GM12878 (cell line): Measurements from ENCODE around the gene UBE2QL1. TPM values are rescaled to one million over a fixed set of nuclear protein-coding genes. Genes with fewer than 3 reads are reported as not detected.

Experiments
- ATAC-seq: fragments of 200-7000 bp; cut with Tn5 transposase; 3 replicates; pipeline ENCODE4 v1.9.1; 2020; ENCODE audit warnings: mild to moderate bottlenecking, moderate library complexity
- BruUV-seq: library from RNA; stranded (reverse); fragments of 400-500 nt; replicated peaks from 2 replicates; lab custom pipeline; 2021; lab: Mats Ljungman, UMichigan
- CTCF ChIA-PET: fragments of 300-600 bp; sonication (Branson Sonifier 250); formaldehyde crosslinking; extraction: SDS; loops from one replicate; lab custom pipeline; 2021; ENCODE audit warnings: inconsistent platforms; lab: Yijun Ruan, JAX
- POLR2A ChIA-PET: fragments of 350-600 bp; formaldehyde crosslinking; extraction: SDS; loops from one replicate; lab custom pipeline; 2021; ENCODE audit warnings: inconsistent platforms; lab: Charles Lee
- RAD21 ChIA-PET: fragments of 300-600 bp; sonication (Branson Sonifier 250); formaldehyde crosslinking; loops from one replicate; lab custom pipeline; 2023; ENCODE audit warnings: antibody characterized with exemption; ENCODE audit not compliant: unreplicated experiment; lab: Charles Lee
- SMC1A ChIA-PET: fragments of 300-600 bp; sonication (Branson Sonifier 250); formaldehyde crosslinking; loops from one replicate; lab custom pipeline; 2023; ENCODE audit not compliant: unreplicated experiment, uncharacterized antibody; lab: Charles Lee
- DNase-seq: peaks from one replicate; pipeline ENCODE4 v3.0.0-alpha.2; 2011; ENCODE audit warnings: low read depth, low spot score
- FAIRE-seq: peaks from 3 replicates; lab custom pipeline; 2011; peaks lifted over from hg19 to GRCh38; lab: Jason Lieb, UNC
- H2AFZ ChIP-seq: 2 replicates; pipeline ENCODE4 v1.6.0; 2011; ENCODE audit warnings: low read depth, low read length, control low read depth; ENCODE audit not compliant: control insufficient read depth
- H3K27ac ChIP-seq: 2 replicates; pipeline ENCODE4 v1.5.1; 2011; ENCODE audit warnings: control low read depth; ENCODE audit not compliant: control insufficient read depth, insufficient read depth
- H3K27me3 ChIP-seq, 2 experiments: replicated peaks in 1 of 2; 2 replicates each; pipeline versions ENCODE4 v1.6.0 to v1.6.1; 2011; ENCODE audit warnings: low read length in 1 of 2; ENCODE audit not compliant: control insufficient read depth in 2 of 2, insufficient read depth in 2 of 2
- H3K36me3 ChIP-seq, 2 experiments: 2 replicates each; pipeline ENCODE4 v1.5.1; 2011; ENCODE audit warnings: low read length in 1 of 2; ENCODE audit not compliant: control insufficient read depth in 2 of 2, insufficient read depth in 2 of 2
- H3K4me1 ChIP-seq: 2 replicates; pipeline ENCODE4 v1.6.1; 2011; ENCODE audit warnings: mild to moderate bottlenecking, low read length, moderate library complexity, mixed read lengths; ENCODE audit not compliant: control insufficient read depth, insufficient read depth
- H3K4me2 ChIP-seq: 2 replicates; pipeline ENCODE4 v1.6.0; 2011; ENCODE audit warnings: control low read depth; ENCODE audit not compliant: control insufficient read depth, insufficient read depth
- H3K4me3 ChIP-seq: fragments of 200-600 bp; sonication (generic); 2 replicates; pipeline ENCODE4 v1.5.1; 2016
- H3K79me2 ChIP-seq: 2 replicates; pipeline ENCODE4 v1.6.0; 2011; ENCODE audit warnings: low read length; ENCODE audit not compliant: control insufficient read depth, insufficient read depth
- H3K9ac ChIP-seq: 2 replicates; pipeline ENCODE4 v1.8.0; 2011; ENCODE audit warnings: low read length, control low read depth, mixed read lengths; ENCODE audit not compliant: control insufficient read depth, insufficient read depth
- H3K9me3 ChIP-seq: replicated peaks from 3 replicates; pipeline ENCODE4 v1.5.1; 2011; ENCODE audit warnings: mild to moderate bottlenecking, low read length; ENCODE audit not compliant: control insufficient read depth, insufficient read depth
- H4K20me1 ChIP-seq: 2 replicates; pipeline ENCODE4 v1.6.0; 2011; ENCODE audit not compliant: control insufficient read depth, insufficient read depth
- ESRRA ChIP-seq: IDR thresholded peaks from 2 replicates; pipeline ENCODE4 v1.6.1; 2012; ENCODE audit warnings: mild to moderate bottlenecking, low read length, improper control_type of control experiment
- HSF1 ChIP-seq: fragments of 150-350 bp; IDR thresholded peaks from 2 replicates; pipeline ENCODE4 v1.6.1; 2014; ENCODE audit warnings: mild to moderate bottlenecking, low read depth, low read length
- KDM1A ChIP-seq: fragments of 200-600 bp; sonication (generic); IDR thresholded peaks from 2 replicates; pipeline ENCODE4 v1.6.1; 2016; ENCODE audit warnings: borderline replicate concordance
- KLF5 ChIP-seq: fragments of 450-650 bp; IDR thresholded peaks from 2 replicates; pipeline ENCODE4 v1.6.1; 2014; ENCODE audit warnings: mild to moderate bottlenecking; ENCODE audit not compliant: partially characterized antibody
- MAX ChIP-seq: IDR thresholded peaks from 2 replicates; pipeline ENCODE4 v1.6.1; 2012; ENCODE audit warnings: low read depth, low read length, improper control_type of control experiment
- MYB ChIP-seq: fragments of 150-350 bp; IDR thresholded peaks from 2 replicates; pipeline ENCODE4 v1.6.1; 2014; ENCODE audit warnings: mild to moderate bottlenecking, low read depth, low read length, borderline replicate concordance
- NR2C1 ChIP-seq: fragments of 450-650 bp; IDR thresholded peaks from 2 replicates; pipeline ENCODE4 v1.6.1; 2017; ENCODE audit warnings: antibody characterized with exemption, mild to moderate bottlenecking, moderate library complexity
- NR2F1 ChIP-seq: fragments of 450-650 bp; conservative IDR thresholded peaks from 2 replicates; pipeline ENCODE4 v1.6.1; 2017; ENCODE audit warnings: mild to moderate bottlenecking
- PBX3 ChIP-seq: IDR thresholded peaks from 2 replicates; pipeline ENCODE4 v1.6.1; 2011; ENCODE audit warnings: mild to moderate bottlenecking, low read depth, low read length, moderate library complexity; ENCODE audit not compliant: insufficient replicate concordance
- POU2F2 ChIP-seq: IDR thresholded peaks from 3 replicates; pipeline ENCODE4 v1.6.1; 2011; ENCODE audit warnings: low read depth, mild to moderate bottlenecking, low read length, borderline replicate concordance
- RBBP5 ChIP-seq: fragments of 200-600 bp; sonication (generic); conservative IDR thresholded peaks from 2 replicates; pipeline ENCODE4 v1.6.1; 2016
- SMAD5 ChIP-seq: IDR thresholded peaks from 2 replicates; pipeline ENCODE4 v1.6.1; 2016; ENCODE audit warnings: antibody characterized with exemption, low read depth
- SRF ChIP-seq, 2 experiments: IDR thresholded peaks; 2 replicates each; pipeline ENCODE4 v1.6.1; 2011; ENCODE audit warnings: low read depth in 2 of 2, low read length in 2 of 2, mild to moderate bottlenecking in 1 of 2, moderate library complexity in 1 of 2
- WRNIP1 ChIP-seq: IDR thresholded peaks from 2 replicates; pipeline ENCODE4 v1.6.1; 2011; ENCODE audit warnings: low read depth, low read length, improper control_type of control experiment, borderline replicate concordance
- ZNF384 ChIP-seq: IDR thresholded peaks from 2 replicates; pipeline ENCODE4 v1.6.1; 2012; ENCODE audit warnings: low read depth, mild to moderate bottlenecking, low read length, improper control_type of control experiment, borderline replicate concordance
- WGBS: methylation state at CpG from one replicate; pipeline ENCODE4 v1.1.6; 2016; ENCODE audit warnings: low lambda C conversion rate; ENCODE audit not compliant: insufficient replicate concordance, insufficient coverage; ENCODE audit errors: missing lambda C conversion rate; 5-methylcytosine and 5-hydroxymethylcytosine counted together
- in situ Hi-C: fragments of 300-500 bp; cut with MboI; formaldehyde crosslinking; loops from 9 replicates; pipeline ENCODE4 v1.14.3; 2018; ENCODE audit warnings: mixed read lengths
- intact Hi-C: fragments of 100-400 bp; cut with micrococcal nuclease; formaldehyde crosslinking; loops from one replicate; pipeline ENCODE4 v1.14.2; 2022; ENCODE audit not compliant: unreplicated experiment
- polyA plus RNA-seq, 11 experiments: library from polyadenylated mRNA; depleted of rRNA in 4 of 11; unstranded in 6 of 11; stranded (reverse) in 5 of 11; fragments of >200 nt; fragmentation: Nextera tagmentation in 4 of 11; fragmentation: Illumina TruSeq in 1 of 11; extraction: Ambion mirVana in 4 of 11; extraction: Trizol in 1 of 11; gene quantifications; 1 replicate in 1 of 11; 2 replicates in 10 of 11; pipeline versions ENCODE4 v1.2.1 to v1.2.3, GENCODE V29; 2011 to 2016; ENCODE audit warnings: inconsistent platforms in 2 of 11, missing spikeins in 2 of 11, low read depth in 1 of 11
- total RNA-seq, 4 experiments: library from RNA; depleted of rRNA in 3 of 4; stranded (reverse); fragments of >200 nt in 3 of 4; fragmentation: Illumina TruSeq in 1 of 4; extraction: Trizol in 1 of 4; gene quantifications; 2 replicates each; pipeline versions ENCODE4 v1.2.1 to v1.2.3, GENCODE V29; 2013 to 2021
- TF ChIP-seq, protein P1 (sequence below): fragments of 450-650 bp; IDR thresholded peaks from 2 replicates; pipeline ENCODE4 v1.6.1; 2017; ENCODE audit warnings: mild to moderate bottlenecking, moderate library complexity

UBE2QL1 gene
- total and polyA plus RNA-seq, 10 of the 15 experiments (the other 5 are each of a cell fraction or from before 2014, with no cell fraction given), result 0.03 to 0.62 (median 0.04) TPM; not detected in 6

DNA sequence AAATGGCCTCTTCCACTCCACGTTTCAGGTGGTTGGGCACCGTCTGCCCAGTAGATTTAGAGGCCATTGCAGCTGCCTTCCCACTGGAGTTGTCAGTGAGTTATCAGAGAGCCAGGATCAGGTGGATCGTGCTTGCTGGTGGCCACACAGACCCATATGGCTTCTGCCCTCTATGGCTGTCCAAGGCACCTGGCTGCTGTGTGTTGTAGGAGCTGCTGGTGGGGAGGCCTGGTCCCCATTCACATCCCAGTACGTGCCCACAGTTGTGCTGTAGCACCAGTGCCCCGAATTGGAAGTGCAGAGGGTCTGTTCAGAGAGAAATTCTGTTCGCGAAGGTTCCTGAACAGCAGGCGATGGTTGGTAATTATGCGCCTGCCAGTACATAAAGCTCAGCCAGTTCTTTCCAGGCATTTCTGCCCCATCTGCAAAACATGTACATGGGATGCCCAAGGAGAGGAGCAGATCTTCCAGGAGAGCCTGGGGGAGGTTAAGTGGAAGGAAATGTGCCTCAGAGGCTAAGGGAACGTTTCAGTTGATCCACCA is 41.1 kb downstream of the UBE2QL1 start:
- WGBS, result 63% methylated on average over 10 of the region's 10 CpGs
- Histone ChIP-seq H3K4me3 (no peak overlapping the region), H3K79me2 (no peaks in the 10 kb centered on the region), H3K4me1 (peaks cover 46% of the 10 kb centered on the region), H3K36me3 (no peaks in the 10 kb centered on the region), H3K4me2 (no peak overlapping the region), H3K9me3 (no peaks in the 10 kb centered on the region; the same call in 2 of the 3 replicates), H2AFZ (no peak overlapping the region), H3K27ac (no peak overlapping the region), H3K27me3 (no peaks in the 10 kb centered on the region), H3K9ac (no peak overlapping the region), H4K20me1 (no peaks in the 10 kb centered on the region)
- ChIA-PET RAD21 (no interaction called here), SMC1A (no interaction called here), CTCF (no interaction called here), POLR2A (no interaction called here)
- TF ChIP-seq, protein P1, sequence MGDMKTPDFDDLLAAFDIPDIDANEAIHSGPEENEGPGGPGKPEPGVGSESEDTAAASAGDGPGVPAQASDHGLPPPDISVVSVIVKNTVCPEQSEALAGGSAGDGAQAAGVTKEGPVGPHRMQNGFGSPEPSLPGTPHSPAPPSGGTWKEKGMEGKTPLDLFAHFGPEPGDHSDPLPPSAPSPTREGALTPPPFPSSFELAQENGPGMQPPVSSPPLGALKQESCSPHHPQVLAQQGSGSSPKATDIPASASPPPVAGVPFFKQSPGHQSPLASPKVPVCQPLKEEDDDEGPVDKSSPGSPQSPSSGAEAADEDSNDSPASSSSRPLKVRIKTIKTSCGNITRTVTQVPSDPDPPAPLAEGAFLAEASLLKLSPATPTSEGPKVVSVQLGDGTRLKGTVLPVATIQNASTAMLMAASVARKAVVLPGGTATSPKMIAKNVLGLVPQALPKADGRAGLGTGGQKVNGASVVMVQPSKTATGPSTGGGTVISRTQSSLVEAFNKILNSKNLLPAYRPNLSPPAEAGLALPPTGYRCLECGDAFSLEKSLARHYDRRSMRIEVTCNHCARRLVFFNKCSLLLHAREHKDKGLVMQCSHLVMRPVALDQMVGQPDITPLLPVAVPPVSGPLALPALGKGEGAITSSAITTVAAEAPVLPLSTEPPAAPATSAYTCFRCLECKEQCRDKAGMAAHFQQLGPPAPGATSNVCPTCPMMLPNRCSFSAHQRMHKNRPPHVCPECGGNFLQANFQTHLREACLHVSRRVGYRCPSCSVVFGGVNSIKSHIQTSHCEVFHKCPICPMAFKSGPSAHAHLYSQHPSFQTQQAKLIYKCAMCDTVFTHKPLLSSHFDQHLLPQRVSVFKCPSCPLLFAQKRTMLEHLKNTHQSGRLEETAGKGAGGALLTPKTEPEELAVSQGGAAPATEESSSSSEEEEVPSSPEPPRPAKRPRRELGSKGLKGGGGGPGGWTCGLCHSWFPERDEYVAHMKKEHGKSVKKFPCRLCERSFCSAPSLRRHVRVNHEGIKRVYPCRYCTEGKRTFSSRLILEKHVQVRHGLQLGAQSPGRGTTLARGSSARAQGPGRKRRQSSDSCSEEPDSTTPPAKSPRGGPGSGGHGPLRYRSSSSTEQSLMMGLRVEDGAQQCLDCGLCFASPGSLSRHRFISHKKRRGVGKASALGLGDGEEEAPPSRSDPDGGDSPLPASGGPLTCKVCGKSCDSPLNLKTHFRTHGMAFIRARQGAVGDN, result no peak
- TF ChIP-seq MAX, result no peak
- TF ChIP-seq ESRRA, result no peak
- no peak for TF ChIP-seq NR2F1
- no peak for TF ChIP-seq SMAD5
- TF ChIP-seq MYB, result no peak
- no peak for TF ChIP-seq KLF5
- TF ChIP-seq WRNIP1, result no peak
- no peak for TF ChIP-seq HSF1
- no peak for TF ChIP-seq KDM1A
- no peak for TF ChIP-seq PBX3
- TF ChIP-seq POU2F2, result no peak
- no peak for TF ChIP-seq ZNF384
- no peak for TF ChIP-seq NR2C1
- no peak for TF ChIP-seq SRF (IDR thresholded peaks at IDR 0.05; ENCODE audit: low read depth in 2 of 2, low read length in 2 of 2)
- no peak for TF ChIP-seq RBBP5
- BruUV-seq, result no TSS peak
- intact Hi-C loops, result loop anchor here (5.0 kb wide), 1 partner anchor 143 kb away; the partner anchor contains the start of genes NSUN2 and SRD5A1
- DNase-seq (no peak), FAIRE-seq (no peak), ATAC-seq (no peak)
- in situ Hi-C loops, result no loop called here
